ENCODE measurements around the gene IQCM. TPM values are rescaled to one million over a fixed set of nuclear protein-coding genes. Genes with fewer than 3 reads are reported as not detected.

Gene IQCM, protein sequence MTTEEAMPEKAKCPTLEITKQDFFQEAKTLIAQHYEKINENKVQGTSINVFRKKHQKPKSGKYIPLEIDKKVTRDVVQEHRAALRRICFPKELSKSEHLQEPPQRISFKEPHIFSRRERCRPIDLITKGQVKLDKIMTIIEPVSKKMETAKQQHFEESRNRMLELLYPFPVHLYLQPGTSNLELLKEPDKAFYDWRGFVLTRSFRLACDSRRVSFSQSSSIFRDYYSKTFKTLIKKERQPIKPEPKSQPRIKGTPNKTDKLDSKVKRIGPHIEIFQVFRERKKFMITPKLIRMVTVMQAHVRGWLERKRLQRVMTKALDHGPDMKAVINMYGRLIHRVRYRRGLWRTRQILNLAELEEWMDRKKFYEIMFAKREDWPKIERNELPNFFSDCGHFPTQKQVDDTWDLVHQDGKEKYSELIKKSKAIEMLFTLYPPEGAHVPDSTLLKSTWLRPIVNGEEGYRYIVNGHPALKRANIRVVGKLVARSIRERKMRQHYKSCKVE
- 0.52 and 1.3 TPM in 2 replicates for total RNA-seq (2014; rRNA removed; shearing (Covaris generic))
- not detected in 2 replicates for polyA plus RNA-seq (2014; cell fraction: nucleus; rRNA removed)

DNA sequence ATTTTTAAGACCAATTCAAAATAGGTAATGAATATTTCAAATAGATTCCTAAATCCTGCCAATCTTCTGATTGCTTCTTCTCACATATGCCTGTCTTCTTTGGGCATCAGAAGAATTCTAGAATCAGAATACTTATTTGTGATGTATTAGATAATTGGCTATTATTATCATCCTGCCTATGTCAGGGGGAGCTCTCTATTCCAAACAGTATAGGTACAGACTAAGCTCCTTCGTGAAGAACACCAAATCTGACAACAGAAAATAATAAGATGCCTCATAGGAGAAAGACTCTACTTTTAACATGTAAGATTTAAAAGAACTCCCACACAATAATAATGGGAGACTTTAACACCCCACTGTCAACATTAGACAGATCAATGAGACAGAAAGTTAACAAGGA, at the start of gene IQCM:
IQCM (minus strand) TSS at position 101 of the 400 bp plus-strand sequence. CDS start 73,152 bp downstream, outside the sequence.
- no peak for DNase-seq (ENCODE audit: extremely low read depth, low read depth)

DNA sequence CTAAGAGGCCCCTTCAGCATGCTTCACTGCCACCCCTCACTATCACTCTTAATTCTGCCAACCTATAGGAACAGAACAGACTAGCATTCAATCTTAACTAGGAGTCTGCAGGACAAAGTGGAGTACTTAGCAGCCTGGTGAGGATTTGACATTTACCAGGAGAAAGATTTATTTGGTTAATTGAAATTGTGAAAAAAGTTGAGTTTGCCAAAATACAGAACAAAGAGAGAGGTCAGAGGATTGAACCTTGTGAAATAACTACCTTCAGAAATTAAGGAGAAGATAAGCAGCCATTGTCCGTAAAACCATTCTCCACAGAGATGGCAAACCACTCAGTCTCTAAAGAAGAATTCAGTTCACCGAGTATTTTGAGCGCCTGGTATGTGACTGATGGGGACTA, 41.8 kb upstream of the IQCM start:
- no peak for DNase-seq (ENCODE audit: extremely low read depth, low read depth)

DNA sequence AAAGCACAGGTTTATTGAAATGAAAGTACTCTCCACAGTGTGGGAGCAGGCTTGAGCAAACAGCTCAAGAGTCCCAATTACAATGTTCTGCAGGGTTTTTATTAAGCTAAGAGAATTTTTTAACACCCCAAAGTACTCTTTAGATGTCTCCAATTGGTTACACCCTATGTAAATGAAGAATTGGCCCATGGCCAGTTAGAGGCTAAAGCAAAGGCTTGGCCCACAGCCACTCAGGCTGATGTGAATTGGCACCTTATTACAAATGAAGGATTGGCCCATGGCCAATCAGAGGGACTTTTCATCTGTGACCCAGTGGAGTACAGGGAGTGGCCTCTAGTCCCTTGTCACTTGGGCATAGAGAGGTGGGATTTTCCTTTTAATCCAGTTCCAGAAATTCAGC, 30.1 kb upstream of the IQCM start:
- no peak for DNase-seq (ENCODE audit: extremely low read depth, low read depth)

DNA sequence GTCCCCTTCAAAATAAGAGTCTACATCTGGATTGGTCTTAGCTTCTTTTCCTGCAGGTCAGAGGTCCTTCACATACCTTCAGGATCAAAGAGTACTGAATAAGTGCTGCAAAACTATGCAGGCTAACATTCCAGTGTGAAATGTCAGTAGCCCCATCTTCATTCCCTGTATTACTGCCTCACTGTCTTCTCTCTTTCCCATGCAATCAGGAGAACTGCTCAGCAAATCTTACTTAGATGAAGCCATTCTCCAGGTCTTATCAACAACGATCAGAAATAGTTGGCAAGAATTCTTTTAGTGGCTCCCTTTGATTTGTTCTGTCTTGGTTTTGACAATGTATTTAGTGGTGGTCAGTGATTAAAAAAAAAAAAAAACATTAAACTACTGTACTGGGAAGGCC, 26.0 kb upstream of the IQCM start:
- no peak for DNase-seq (ENCODE audit: extremely low read depth, low read depth)

DNA sequence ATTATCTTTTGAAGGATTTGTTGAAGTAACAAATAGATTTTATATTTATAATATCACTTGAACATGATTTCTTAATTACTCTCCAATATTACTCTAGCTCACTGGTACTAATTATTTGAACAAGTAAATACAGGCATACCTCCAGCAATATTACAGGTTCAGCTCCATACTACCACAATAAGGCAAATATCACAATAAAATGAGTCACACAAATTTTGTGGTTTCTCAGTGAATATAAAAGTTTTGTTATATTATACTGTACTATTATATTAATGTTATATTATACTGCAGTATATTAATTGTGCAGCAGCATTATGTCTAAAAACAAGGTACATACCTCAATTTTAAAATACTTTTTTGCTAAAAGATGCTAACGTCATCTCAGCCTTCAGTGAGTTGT, 22.4 kb upstream of the IQCM start:
- no peak for DNase-seq (ENCODE audit: extremely low read depth, low read depth)

DNA sequence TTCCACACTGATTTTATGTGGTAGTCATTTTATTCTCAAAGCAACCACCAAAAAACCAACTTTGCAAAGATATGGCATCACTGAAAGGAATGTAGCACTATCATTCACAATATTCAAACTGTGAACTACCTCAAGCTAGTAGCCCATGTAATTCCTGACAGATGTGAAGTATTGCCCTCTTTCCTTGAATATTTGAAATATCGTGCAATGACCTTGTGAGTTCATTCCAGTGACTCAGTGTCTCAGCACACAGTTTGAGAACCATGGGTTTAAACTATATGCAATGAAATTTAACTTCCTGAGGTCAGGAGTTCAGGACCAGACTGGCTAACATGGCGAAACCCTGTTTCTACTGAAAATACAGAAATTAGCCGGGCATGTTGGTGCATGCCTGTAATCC, 20.9 kb upstream of the IQCM start:
- no peak for DNase-seq (ENCODE audit: extremely low read depth, low read depth)

DNA sequence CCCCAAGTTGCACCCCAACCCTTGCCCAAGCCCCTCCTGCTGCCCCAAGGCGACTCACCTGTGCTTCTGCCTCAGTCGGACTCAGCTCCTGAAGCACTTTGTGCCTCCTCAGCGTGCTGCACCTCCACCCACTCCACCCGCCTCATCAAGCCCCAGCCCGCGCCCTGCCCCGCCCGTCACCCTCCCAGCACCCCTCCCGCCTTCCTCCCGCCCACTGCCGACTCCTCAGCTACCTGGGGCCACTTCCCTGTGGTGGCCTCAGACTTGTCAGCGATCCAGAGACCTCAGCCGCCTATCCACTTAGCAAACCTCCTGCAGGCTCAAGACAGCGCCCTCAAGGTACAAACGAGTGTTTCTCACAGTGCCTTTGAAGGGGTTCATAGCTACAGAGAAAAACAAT, 19.6 kb upstream of the IQCM start:
- DNase-seq (ENCODE audit: extremely low read depth, low read depth) = no peak

DNA sequence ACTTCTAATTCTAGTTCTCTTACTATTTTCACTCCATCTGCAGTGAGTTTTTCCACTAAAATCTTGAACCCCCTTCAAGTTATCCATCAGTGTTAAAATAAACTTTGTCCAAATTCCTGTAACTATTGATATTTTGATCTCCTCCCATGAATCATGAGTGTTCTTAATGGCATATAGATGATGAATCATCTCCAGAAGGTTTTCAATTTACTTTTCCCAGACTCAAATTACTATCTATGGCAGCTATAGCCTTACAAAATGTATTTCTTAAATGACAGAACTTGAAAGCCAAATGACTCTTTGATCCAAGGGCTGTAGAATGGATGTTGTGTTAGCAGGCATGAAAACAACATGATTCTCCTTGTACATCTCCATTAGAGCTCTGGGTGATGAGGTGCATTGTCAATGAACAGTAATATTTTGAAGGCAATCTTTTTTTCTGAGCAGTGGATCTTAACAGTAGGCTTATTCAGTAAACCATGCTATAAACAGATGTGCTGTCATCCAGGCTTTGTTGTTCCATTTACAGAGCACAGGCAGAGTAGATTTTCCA, 16.1 kb upstream of the IQCM start:
- DNase-seq (ENCODE audit: extremely low read depth, low read depth) = no peak

DNA sequence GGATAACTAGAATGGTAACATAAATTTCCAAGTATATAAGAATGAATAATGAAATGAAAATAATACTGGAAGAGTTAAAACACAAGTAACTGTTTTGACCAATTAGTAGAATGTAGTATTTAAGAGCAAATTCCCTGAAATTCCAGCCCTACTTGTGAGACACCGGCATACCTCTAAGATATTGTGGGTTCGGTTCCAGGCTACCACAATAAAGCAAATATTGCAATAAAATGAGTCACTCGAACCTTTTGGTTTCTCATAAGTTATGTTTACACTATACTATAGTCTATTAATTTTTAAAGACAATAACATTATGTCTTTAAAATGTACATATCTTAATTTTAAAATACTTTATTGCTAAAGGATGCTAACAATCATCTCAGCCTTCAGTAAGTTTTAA, 15.2 kb upstream of the IQCM start:
- no peak for DNase-seq (ENCODE audit: extremely low read depth, low read depth)

DNA sequence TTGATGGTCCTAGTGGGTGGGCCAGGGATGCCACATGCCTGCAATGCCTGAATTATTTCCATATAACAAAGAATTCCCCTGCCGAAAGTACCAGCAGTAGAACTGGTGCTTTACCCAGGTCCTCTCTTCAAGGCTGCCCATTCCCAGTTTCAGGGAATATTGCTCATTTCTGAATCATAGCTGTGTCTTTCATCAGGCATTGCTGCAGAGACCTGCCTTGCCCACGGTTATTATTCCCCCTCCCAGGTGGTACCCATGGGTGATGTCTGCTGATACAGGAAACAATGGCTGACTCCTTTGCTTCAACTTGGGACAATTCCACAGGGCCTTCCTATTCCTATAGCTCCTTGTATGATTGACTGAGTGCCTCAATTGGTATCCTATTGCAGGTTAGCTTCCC, 9.7 kb upstream of the IQCM start:
- no peak for DNase-seq (ENCODE audit: extremely low read depth, low read depth)

DNA sequence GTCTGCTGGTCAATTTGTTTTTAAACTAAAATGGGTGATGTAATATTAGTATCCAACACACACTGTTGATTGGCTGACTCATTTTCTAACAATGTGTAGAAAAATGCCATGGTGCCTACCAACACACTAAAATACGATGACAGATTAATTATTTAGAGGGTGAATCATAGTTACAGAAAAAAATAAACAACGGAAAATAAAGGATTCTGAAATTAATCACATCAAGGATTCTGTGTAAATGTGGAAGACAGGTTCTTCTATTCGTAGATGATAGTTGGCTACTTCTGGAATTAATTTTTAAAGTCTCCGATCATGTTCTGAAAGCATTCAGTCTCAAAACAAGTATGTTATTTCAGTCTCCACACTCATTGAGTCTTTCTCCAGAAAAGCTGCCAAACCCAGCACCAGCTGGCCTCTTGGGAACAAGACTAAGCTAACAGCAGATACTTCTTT, 8.2 kb upstream of the IQCM start:
- peak; percentile 48 for DNase-seq (ENCODE audit: extremely low read depth, low read depth)

DNA sequence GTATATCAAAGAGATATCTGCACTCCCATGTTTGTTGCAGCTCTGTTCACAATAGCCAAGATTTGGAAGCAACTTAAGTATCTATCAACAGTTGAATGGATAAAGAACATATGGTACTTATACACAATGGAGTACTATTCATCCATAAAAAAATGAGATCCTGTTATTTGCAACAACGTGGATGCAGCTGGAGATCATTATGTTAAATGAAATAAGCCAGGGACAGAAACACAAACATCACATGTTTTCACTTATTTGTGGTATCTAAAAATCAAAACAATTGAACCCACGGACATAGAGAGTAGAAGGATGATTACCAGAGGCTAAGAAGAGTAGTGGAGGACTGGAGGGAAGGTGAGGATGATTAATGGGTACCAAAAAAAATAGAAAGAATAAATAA, 14.2 kb downstream of the IQCM start:
- no peak for DNase-seq (ENCODE audit: extremely low read depth, low read depth)

DNA sequence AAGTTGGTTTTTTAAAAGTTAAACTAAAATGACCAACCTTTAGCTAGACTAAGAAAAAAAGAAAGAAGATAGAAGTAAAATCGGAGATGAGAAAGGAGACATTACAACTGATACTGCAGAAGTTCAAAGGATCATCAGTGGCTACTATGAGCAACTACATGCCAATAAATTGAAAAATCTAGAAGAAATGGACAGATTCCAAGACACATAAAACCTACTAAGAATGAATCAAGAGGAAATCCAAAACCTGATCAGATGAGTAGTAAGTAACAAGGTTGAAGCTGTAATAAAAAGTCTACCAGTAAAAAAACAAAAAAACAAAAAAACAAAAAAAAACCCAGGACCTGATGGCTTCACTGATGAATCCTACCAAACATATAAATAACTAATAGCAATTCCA, 16.1 kb downstream of the IQCM start:
- no peak for DNase-seq (ENCODE audit: extremely low read depth, low read depth)

DNA sequence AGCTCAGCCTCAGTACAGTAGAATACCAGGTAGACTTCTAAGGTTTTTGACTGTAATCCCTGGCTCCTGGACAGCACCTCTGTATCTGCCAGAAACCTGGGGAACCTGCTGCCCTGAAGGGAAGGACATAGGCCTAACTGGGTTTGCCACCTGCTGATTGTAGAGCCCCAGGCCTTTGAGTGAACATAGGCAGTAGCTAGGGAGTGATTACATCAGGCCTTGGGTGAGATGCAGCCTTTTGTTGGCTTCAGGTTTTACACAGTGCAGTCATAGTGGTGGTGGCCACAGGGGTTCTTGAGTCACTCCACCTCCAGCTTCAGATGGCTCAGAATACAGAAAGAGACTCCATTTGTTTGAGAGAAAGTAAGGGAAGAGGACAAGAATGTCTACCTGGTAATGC, 19.3 kb downstream of the IQCM start:
- no peak for DNase-seq (ENCODE audit: extremely low read depth, low read depth)

DNA sequence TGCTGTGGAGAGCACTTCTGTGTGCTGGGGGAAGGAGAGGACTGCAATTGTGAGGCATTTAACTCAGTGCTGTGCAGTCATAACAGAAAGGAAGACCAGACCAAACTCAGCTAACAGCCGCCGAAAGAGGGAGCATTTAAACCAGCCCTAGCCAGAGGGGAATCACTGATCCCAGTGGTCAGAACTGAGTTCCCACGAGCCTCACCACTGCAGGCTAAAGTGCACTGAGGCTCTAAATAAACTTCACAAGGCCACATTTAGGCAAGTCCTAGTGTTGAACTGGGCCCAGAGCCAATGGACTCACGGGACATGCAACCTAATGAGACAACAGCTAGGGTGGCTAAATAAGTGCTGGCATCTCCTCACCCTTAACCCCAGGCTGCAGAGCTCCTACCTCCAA, 20.4 kb downstream of the IQCM start:
- DNase-seq (ENCODE audit: extremely low read depth, low read depth) = no peak

DNA sequence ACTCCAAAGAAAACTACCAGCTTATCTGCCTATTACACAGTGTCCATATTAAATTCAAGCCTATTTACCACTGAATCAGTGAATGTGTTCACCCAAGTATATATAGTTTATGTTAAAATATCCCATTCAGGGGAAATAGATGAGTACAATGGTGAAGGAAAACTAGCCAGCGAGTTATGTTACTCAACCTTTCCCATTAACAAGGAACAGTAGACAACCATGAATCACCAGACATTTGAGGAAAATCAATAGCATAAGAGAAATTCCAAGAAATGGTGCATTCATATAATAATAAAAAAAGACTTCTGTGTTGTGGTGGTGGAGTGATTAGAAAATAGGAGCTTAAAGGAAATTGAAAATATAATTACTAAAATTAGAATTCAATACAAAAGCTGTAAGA, 21.3 kb downstream of the IQCM start:
- no peak for DNase-seq (ENCODE audit: extremely low read depth, low read depth)

DNA sequence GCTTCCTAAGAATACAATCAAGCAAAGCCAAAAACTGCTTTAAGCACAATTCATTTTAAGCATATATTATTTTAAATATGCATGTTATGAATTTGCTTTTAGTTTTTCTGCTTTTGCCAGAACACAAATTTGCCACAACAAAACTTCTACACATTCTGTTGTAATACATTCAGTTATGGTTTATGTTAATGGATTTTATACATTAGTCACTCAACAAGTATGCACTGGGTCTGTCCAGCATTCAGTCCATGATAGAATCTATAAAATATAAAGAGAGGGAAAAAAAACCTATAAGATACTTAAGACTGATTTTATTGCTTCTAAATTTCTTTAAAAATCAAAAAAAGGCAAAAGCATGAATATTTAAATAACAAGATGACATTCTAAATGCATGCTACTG, 22.2 kb downstream of the IQCM start:
- no peak for DNase-seq (ENCODE audit: extremely low read depth, low read depth)

DNA sequence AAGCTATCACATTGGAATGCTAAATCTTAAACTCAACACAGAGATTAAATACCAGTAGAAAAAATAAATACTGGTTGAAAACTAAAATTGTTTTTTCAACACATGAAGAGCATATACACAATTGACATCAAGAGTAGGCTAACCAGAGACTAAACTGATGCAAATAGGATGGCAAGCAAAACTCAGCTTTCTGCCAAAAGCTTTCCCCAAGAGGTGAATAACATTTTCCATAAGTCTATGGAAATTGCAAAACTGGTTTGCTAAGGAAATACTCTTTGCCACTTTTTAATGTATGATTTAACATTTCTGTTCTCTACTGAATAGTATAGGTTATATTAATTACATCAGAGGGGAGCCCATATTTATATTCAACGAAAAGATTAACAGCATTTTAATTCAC, 23.8 kb downstream of the IQCM start:
- no peak for DNase-seq (ENCODE audit: extremely low read depth, low read depth)

DNA sequence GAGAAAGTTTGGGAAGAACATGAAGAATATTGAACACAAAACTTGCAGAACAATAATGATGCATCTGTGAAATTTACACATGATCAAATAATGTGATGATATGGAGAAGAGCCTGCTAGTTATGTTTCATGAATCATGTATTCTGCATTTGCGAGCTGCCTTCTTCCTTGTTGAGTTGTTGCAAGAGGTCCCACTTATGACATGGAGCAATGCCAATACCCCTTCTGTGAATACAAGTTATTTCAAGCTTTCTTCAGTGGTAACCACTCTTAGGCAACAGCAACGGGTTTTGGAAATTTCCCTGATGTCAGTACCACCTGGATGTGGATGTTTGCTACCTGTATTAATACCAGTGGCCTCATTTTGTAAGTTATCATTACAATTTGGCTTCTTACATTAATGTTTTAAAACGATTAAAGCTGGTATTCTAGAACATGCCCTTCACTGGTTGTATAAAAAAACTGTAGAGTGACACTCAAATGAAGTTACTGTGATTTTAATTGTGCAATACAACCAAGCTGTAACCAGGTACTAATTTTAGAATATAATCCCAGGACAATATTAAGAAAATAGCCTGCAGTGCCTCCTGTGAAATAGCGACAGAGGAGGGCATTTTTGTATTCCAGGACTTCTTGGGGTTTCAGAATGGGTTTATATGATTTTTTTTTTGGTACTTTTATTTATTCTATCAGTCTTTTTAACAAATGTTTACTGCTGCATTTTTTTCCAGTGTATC, 25.3 kb downstream of the IQCM start:
- no peak for DNase-seq (ENCODE audit: extremely low read depth, low read depth)

DNA sequence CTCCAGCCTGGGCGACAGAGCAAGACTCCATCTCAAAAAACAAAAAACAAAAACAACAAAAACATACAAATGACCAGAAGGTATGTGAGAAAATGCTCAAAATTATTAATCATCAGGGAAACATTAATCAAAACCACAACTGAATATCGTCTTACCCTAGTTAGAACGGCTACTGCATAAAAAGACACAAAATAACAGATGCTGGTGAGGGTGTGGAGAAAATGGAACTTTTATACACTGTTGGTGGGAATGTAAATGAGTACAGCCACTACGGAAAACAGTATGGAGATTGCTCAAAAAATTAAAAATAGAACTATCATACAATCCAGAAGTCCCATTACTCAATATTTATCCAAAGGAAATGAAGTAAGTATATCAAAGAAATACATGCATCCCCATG, 27.3 kb downstream of the IQCM start:
- DNase-seq (ENCODE audit: extremely low read depth, low read depth) = no peak

DNA sequence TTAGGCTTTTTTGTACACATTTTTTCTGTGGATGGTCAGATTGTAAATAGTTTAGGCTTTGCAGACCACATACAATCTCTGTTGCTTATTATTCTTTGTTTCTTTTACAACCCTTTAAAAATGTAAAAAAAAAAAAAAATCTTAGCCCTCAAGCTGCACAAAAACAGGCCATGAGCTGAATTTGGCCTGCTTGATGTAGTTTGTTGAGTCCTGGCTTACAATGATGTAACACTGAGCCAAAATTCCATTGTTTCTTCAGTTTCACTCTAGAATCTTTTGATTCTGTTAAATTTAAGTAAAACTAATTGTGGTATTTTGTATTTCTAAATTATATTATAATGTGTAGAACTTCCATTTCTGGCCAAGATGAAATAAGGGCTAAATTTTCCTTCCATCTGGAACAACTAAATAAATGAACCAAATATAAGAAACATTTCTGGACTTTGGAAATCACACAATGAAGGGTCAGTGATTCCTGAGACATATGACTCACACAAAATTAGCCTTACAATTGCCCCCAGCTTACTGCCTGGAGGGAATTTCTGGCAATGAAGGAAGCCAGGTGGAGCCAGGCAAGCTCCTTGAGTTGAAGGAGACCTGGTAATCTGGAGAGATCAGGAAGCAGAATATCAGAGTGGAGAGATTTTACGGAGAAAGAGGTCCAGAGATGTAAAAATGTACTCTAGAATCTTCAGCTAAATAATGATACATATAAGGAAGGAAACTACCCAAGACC, 29.8 kb downstream of the IQCM start:
- no peak for DNase-seq (ENCODE audit: extremely low read depth, low read depth)
